ENCODE measurements around the gene SORCS2. TPM values are rescaled to one million over a fixed set of nuclear protein-coding genes. Genes with fewer than 3 reads are reported as not detected.

SORCS2 gene
- polyA plus RNA-seq, 1 donor from 2014 or later: 1.0 TPM

DNA sequence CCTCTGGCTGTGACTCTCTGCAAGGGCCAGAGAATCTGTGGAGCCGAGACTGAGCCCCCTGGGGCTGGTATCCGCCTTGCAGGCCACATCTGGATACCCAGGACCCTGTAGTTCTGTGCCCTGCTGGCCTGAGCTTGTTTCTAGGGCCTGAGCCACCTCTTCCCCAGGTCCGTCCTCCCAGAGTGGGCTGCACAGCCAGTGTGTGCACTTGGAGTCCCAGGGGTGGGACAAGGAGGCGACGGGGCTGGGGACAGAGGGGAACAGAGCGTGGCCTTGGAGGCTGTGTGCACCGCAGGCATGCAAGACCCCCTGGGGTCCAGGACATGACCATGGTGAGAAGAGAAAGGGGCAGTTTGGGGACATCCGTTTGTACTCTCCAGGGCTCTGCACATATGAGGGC is 105.5 kb downstream of the SORCS2 start:
- Histone ChIP-seq H2AFZ (ENCODE audit: low read depth, low read length) (no peak overlapping the region), H4K20me1 (ENCODE audit: insufficient read depth) (no peaks in the 10 kb centered on the region), H3K36me3 (ENCODE audit: insufficient read depth, low read length) (no peaks in the 10 kb centered on the region), H3F3A (ENCODE audit: insufficient read depth, low read length, poor library complexity, severe bottlenecking) (no peaks in the 10 kb centered on the region), H3K4me2 (ENCODE audit: low read length) (no peak overlapping the region), H3K9me2 (ENCODE audit: insufficient read depth, low read length) (no peaks in the 10 kb centered on the region), H3K27me3 (ENCODE audit: insufficient read depth, low read depth, low read length) (peaks cover 3% of the 10 kb centered on the region), H3K79me2 (replicated peaks; ENCODE audit: insufficient read depth, low read length) (no peaks in the 10 kb centered on the region), H3K4me3 (ENCODE audit: low read length) (no peak overlapping the region), H3K9me3 (ENCODE audit: low read length) (no peaks in the 10 kb centered on the region), H3K9ac (ENCODE audit: low read length) (no peak overlapping the region), H3K27ac (ENCODE audit: low read length) (no peak overlapping the region)
- no peak for TF ChIP-seq MXI1 (conservative IDR thresholded peaks at IDR 0.05; ENCODE audit: poor library complexity, severe bottlenecking)
- no peak for TF ChIP-seq POLR2AphosphoS5 (IDR thresholded peaks at IDR 0.05)
- TF ChIP-seq EZH2 (IDR thresholded peaks at IDR 0.05; ENCODE audit: borderline replicate concordance, insufficient read depth, low read length, poor library complexity, severe bottlenecking): no peak
- TF ChIP-seq SMC3 (conservative IDR thresholded peaks at IDR 0.05; ENCODE audit: poor library complexity): no peak
- TF ChIP-seq TAF1 (IDR thresholded peaks at IDR 0.05; ENCODE audit: low read depth): no peak
- TF ChIP-seq RAD21 (conservative IDR thresholded peaks at IDR 0.05): no peak
- no peak for TF ChIP-seq EP300 (conservative IDR thresholded peaks at IDR 0.05; ENCODE audit: poor library complexity, severe bottlenecking)
- TF ChIP-seq, protein P1, sequence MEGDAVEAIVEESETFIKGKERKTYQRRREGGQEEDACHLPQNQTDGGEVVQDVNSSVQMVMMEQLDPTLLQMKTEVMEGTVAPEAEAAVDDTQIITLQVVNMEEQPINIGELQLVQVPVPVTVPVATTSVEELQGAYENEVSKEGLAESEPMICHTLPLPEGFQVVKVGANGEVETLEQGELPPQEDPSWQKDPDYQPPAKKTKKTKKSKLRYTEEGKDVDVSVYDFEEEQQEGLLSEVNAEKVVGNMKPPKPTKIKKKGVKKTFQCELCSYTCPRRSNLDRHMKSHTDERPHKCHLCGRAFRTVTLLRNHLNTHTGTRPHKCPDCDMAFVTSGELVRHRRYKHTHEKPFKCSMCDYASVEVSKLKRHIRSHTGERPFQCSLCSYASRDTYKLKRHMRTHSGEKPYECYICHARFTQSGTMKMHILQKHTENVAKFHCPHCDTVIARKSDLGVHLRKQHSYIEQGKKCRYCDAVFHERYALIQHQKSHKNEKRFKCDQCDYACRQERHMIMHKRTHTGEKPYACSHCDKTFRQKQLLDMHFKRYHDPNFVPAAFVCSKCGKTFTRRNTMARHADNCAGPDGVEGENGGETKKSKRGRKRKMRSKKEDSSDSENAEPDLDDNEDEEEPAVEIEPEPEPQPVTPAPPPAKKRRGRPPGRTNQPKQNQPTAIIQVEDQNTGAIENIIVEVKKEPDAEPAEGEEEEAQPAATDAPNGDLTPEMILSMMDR (IDR thresholded peaks at IDR 0.05; ENCODE audit: poor library complexity, severe bottlenecking): no peak
- TF ChIP-seq REST (IDR thresholded peaks at IDR 0.05; ENCODE audit: borderline replicate concordance): no peak

DNA sequence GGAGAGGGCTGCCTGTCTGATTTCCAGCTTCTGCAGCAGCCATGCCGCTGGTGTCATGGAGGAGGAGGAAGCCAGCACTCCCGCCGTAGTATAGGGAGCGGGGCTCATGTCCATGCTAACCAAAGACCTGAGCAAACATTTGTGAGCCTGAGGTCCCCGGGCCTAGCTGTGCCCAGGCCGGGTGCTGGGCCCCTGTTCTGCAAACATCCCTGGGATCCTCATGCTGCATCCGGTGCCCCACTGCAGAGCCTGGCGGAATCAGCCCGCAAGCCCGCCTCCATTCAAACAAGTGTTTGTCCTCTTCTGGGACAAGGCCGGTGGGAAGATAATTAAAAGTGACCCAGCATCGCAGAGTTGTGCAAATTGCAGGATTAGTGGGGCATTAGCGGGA is 106.3 kb downstream of the SORCS2 start:
- H4K20me1 ChIP-seq (ENCODE audit: insufficient read depth): no peaks in the 10 kb centered on the region
- H3K4me3 ChIP-seq (ENCODE audit: low read length): no peak overlapping the region
- TF ChIP-seq POLR2AphosphoS5 (IDR thresholded peaks at IDR 0.05) (no peak), TAF1 (IDR thresholded peaks at IDR 0.05; ENCODE audit: low read depth) (no peak), REST (IDR thresholded peaks at IDR 0.05; ENCODE audit: borderline replicate concordance) (no peak)
- no peak overlapping the region for H3K4me2 ChIP-seq (ENCODE audit: low read length)
- no peak overlapping the region for H3K27ac ChIP-seq (ENCODE audit: low read length)
- H3K9me3 ChIP-seq (ENCODE audit: low read length): no peaks in the 10 kb centered on the region
- no peaks in the 10 kb centered on the region for H3K36me3 ChIP-seq (ENCODE audit: insufficient read depth, low read length)
- no peak overlapping the region for H2AFZ ChIP-seq (ENCODE audit: low read depth, low read length)
- no peaks in the 10 kb centered on the region for H3F3A ChIP-seq (ENCODE audit: insufficient read depth, low read length, poor library complexity, severe bottlenecking)
- H3K9me2 ChIP-seq (ENCODE audit: insufficient read depth, low read length): no peaks in the 10 kb centered on the region
- no peaks in the 10 kb centered on the region for H3K79me2 ChIP-seq (replicated peaks; ENCODE audit: insufficient read depth, low read length)
- H3K9ac ChIP-seq (ENCODE audit: low read length): no peak overlapping the region
- H3K27me3 ChIP-seq (ENCODE audit: insufficient read depth, low read depth, low read length): peaks cover 3% of the 10 kb centered on the region

Data from neural cell (in vitro differentiated cells).